Superior temporal gyrus (tissue), 1 donor: ENCODE measurements around the gene RBMS1.
"Not testable (repeated sequence)": the region's sequence is repeated elsewhere in the genome, so short reads cannot be mapped to it uniquely, and the experiment has no call there.

ENCODE experiments used
- DNase-seq: peaks from one replicate; pipeline ENCODE4 v3.0.0-alpha.2; 2016; ENCODE audit errors: extremely low spot score

RBMS1 gene

GRCh38 chr2:160502478-160502877 is 8.9 kb upstream of the RBMS1 start:
- no peak for DNase-seq

GRCh38 chr2:160501370-160501769 is 7.8 kb upstream of the RBMS1 start:
- DNase-seq, result no peak

- no peak for DNase-seq
These were observed 6.3 kb upstream of the RBMS1 start for GRCh38 chr2:160499865-160500264.

- no peak for DNase-seq
These were observed 4.5 kb upstream of the RBMS1 start for GRCh38 chr2:160498137-160498536.

GRCh38 chr2:160494201-160494644 is 616 bp upstream of the RBMS1 start:
- DNase-seq, result no peak

GRCh38 chr2:160492401-160493226 is 993 bp downstream of the RBMS1 start:
- no peak for DNase-seq

- DNase-seq, result no peak
These were observed 1.7 kb downstream of the RBMS1 start for GRCh38 chr2:160491911-160492371.

GRCh38 chr2:160490733-160491685 is 2.6 kb downstream of the RBMS1 start:
- DNase-seq, result peak; percentile 34

- DNase-seq, result no peak
These were observed 4.5 kb downstream of the RBMS1 start for GRCh38 chr2:160489111-160489510.

GRCh38 chr2:160488289-160488688 is 5.3 kb downstream of the RBMS1 start:
- DNase-seq, result not testable (repeated sequence)

GRCh38 chr2:160486341-160486740 is 7.3 kb downstream of the RBMS1 start:
- no peak for DNase-seq

GRCh38 chr2:160484859-160485520 is 8.6 kb downstream of the RBMS1 start:
- no peak for DNase-seq

GRCh38 chr2:160482673-160483072 is 10.9 kb downstream of the RBMS1 start:
- DNase-seq, result no peak

- DNase-seq, result no peak
These were observed 14.3 kb downstream of the RBMS1 start for GRCh38 chr2:160479269-160479668.

- DNase-seq, result no peak
These were observed 14.9 kb downstream of the RBMS1 start for GRCh38 chr2:160478660-160479059.

GRCh38 chr2:160477032-160477431 is 16.6 kb downstream of the RBMS1 start:
- no peak for DNase-seq

- no peak for DNase-seq
These were observed 18.5 kb downstream of the RBMS1 start for GRCh38 chr2:160474891-160475787.

- DNase-seq, result no peak
These were observed 19.3 kb downstream of the RBMS1 start for GRCh38 chr2:160474319-160474645.

GRCh38 chr2:160473468-160474318 is 19.9 kb downstream of the RBMS1 start:
- peak; percentile 44 for DNase-seq

- no peak for DNase-seq
These were observed 20.8 kb downstream of the RBMS1 start for GRCh38 chr2:160472839-160473251.
